Measurements from ENCODE around the gene PRRC2B. TPM values are rescaled to one million over a fixed set of nuclear protein-coding genes. Genes with fewer than 3 reads are reported as not detected.
"Not testable (repeated sequence)": the region's sequence is repeated elsewhere in the genome, so short reads cannot be mapped to it uniquely, and the experiment has no call there.

Gene PRRC2B
- polyA plus RNA-seq, 5 donors: 137 to 191 (median 164) TPM

GRCh38 chr9:131530546-131530919 lies 136.6 kb downstream of the PRRC2B start:
- DNase-seq: no peak

GRCh38 chr9:131530920-131531832 lies 137.3 kb downstream of the PRRC2B start, which contains the start of gene UCK1:
Gene UCK1, minus strand, starts transcription at chr9:131531263. Its CDS starts 89 bp downstream, at chr9:131531174.
- peak; percentile 85 to 86 for DNase-seq

- DNase-seq: no peak
These were observed 140.9 kb downstream of the PRRC2B start for GRCh38 chr9:131534721-131535237.

- no peak for DNase-seq
These were observed 144.1 kb downstream of the PRRC2B start for GRCh38 chr9:131537946-131538345.

GRCh38 chr9:131539223-131539923 lies 145.5 kb downstream of the PRRC2B start:
- DNase-seq: no peak

GRCh38 chr9:131543141-131543540 lies 149.3 kb downstream of the PRRC2B start:
- no peak for DNase-seq

- peak; percentile 69 to 75 for DNase-seq
These were observed 151.3 kb downstream of the PRRC2B start, which contains the start of gene PRRT1B for GRCh38 chr9:131545003-131545785. Gene PRRT1B, plus strand, starts transcription at chr9:131545523. Its CDS starts 93 bp downstream, at chr9:131545616.

GRCh38 chr9:131545786-131546335 lies 152.0 kb downstream of the PRRC2B start:
- DNase-seq: no peak

GRCh38 chr9:131546336-131547084 lies 152.6 kb downstream of the PRRC2B start:
- DNase-seq: peak; percentile 50 to 57

- not testable (repeated sequence) for DNase-seq
These were observed 155.3 kb downstream of the PRRC2B start for GRCh38 chr9:131549186-131549585.

Other genes with a start within 250 kb of the PRRC2B start
- gene FAM78A, start 117.6 kb upstream of the PRRC2B start, polyA plus RNA-seq (ENCODE audit: insufficient read depth in 1 of 5, insufficient read length in 5 of 5, low replicate concordance in 1 of 5): 1 to 10 TPM; 3.8 to 8.2 (median 5.3) TPM
- 1 to 10 TPM in 2 of 5 donors, under 1 TPM in 3; 0.76 to 3.5 (median 0.91) TPM for gene PLPP7, start 104.4 kb upstream of the PRRC2B start, polyA plus RNA-seq (ENCODE audit: insufficient read depth in 1 of 5, insufficient read length in 5 of 5, low replicate concordance in 1 of 5)
- gene POMT1, start 108.8 kb downstream of the PRRC2B start, polyA plus RNA-seq (ENCODE audit: insufficient read depth in 1 of 5, insufficient read length in 5 of 5, low replicate concordance in 1 of 5): 10 to 100 TPM; 32.7 to 52.6 (median 36.0) TPM
- 10 to 100 TPM; 26.2 to 31.5 (median 30.2) TPM for gene UCK1, start 137.2 kb downstream of the PRRC2B start, polyA plus RNA-seq (ENCODE audit: insufficient read depth in 1 of 5, insufficient read length in 5 of 5, low replicate concordance in 1 of 5)
- 1 to 10 TPM; 4.1 to 9.8 (median 8.2) TPM for gene PRRT1B, start 151.4 kb downstream of the PRRC2B start, polyA plus RNA-seq (ENCODE audit: insufficient read depth in 1 of 5, insufficient read length in 5 of 5, low replicate concordance in 1 of 5)

All from right lung (tissue), 5 donors.